CD4-positive, alpha-beta T cell treated with Interleukin-17A for 1 hour (primary cell): ENCODE measurements around the gene PABPC1L.

Experiments used
- DNase-seq: peaks from one replicate; pipeline ENCODE4 v3.0.0-alpha.2; 2020

Gene PABPC1L

GRCh38 chr20:44946271-44946852, 36.5 kb downstream of the PABPC1L start:
- no peak for DNase-seq

- DNase-seq, result no peak
Observed at GRCh38 chr20:44948107-44948506, 38.2 kb downstream of the PABPC1L start.

- DNase-seq, result no peak
Observed at GRCh38 chr20:44948513-44948912, 38.7 kb downstream of the PABPC1L start.

- no peak for DNase-seq
Observed at GRCh38 chr20:44950368-44950767, 40.5 kb downstream of the PABPC1L start.

GRCh38 chr20:44952731-44953130, 42.9 kb downstream of the PABPC1L start:
- DNase-seq, result no peak

GRCh38 chr20:44954211-44954610, 44.4 kb downstream of the PABPC1L start:
- no peak for DNase-seq

- no peak for DNase-seq
Observed at GRCh38 chr20:44955270-44955669, 45.4 kb downstream of the PABPC1L start.

- no peak for DNase-seq
Observed at GRCh38 chr20:44956410-44956809, 46.5 kb downstream of the PABPC1L start.

- DNase-seq, result no peak
Observed at GRCh38 chr20:44958276-44958675, 48.4 kb downstream of the PABPC1L start.

GRCh38 chr20:44959082-44959637, 49.3 kb downstream of the PABPC1L start:
- DNase-seq, result no peak

GRCh38 chr20:44959638-44960102, 49.8 kb downstream of the PABPC1L start:
- DNase-seq, result peak; percentile 64

GRCh38 chr20:44960103-44960852, 50.4 kb downstream of the PABPC1L start, which contains the start of gene TOMM34:
TSS of gene TOMM34 (minus strand) at chr20:44960397. CDS start at chr20:44960333, 64 bp downstream.
- peak; percentile 91 for DNase-seq

- no peak for DNase-seq
Observed at GRCh38 chr20:44961011-44961869, 51.4 kb downstream of the PABPC1L start.

- no peak for DNase-seq
Observed at GRCh38 chr20:44961870-44962267, 52.0 kb downstream of the PABPC1L start.

- DNase-seq, result no peak
Observed at GRCh38 chr20:44962483-44962882, 52.6 kb downstream of the PABPC1L start.

- no peak for DNase-seq
Observed at GRCh38 chr20:44963325-44964215, 53.7 kb downstream of the PABPC1L start.

GRCh38 chr20:44965651-44966029, 55.8 kb downstream of the PABPC1L start:
- DNase-seq, result no peak

- DNase-seq, result peak; percentile 96
Observed at GRCh38 chr20:44966030-44966961, 56.4 kb downstream of the PABPC1L start, which contains the start of gene STK4. TSS of gene STK4 (plus strand) at chr20:44966512. CDS start at chr20:44966569, 57 bp downstream.

- DNase-seq, result peak; percentile 76
Observed at GRCh38 chr20:44967207-44967807, 57.4 kb downstream of the PABPC1L start.

GRCh38 chr20:44969300-44969894, 59.5 kb downstream of the PABPC1L start:
- peak; percentile 70 for DNase-seq
